Cardiac muscle cell (in vitro differentiated cells and primary cell): ENCODE data around the gene FSHB. TPM values are rescaled to one million over a fixed set of nuclear protein-coding genes. Genes with fewer than 3 reads are reported as not detected.

ENCODE experiments used
- DNase-seq, 2 donors: peaks; one replicate each; pipeline versions ENCODE4 v3.0.0 to v3.0.0-alpha.2; 2010 to 2017; ENCODE audit warnings: low read depth in 1 of 2, low spot score in 1 of 2
- H3K27ac ChIP-seq: fragments of 200-600 bp; sonication (generic); 2 replicates; pipeline ENCODE4 v1.5.1; 2016
- H3K27me3 ChIP-seq: fragments of 200-600 bp; sonication (generic); 2 replicates; pipeline ENCODE4 v1.6.0; 2016; ENCODE audit warnings: control low read depth
- H3K36me3 ChIP-seq: fragments of 200-600 bp; sonication (generic); 2 replicates; pipeline ENCODE4 v1.5.1; 2016; ENCODE audit warnings: control low read depth
- H3K4me1 ChIP-seq: fragments of 200-600 bp; sonication (generic); 2 replicates; pipeline ENCODE4 v1.8.1; 2017; ENCODE audit warnings: low read depth, mild to moderate bottlenecking, mixed run types
- H3K4me3 ChIP-seq: fragments of 200-600 bp; sonication (generic); 2 replicates; pipeline ENCODE4 v1.5.1; 2016; ENCODE audit warnings: mild to moderate bottlenecking
- H3K9me3 ChIP-seq: fragments of 200-600 bp; sonication (generic); 2 replicates; pipeline ENCODE4 v1.5.1; 2017; ENCODE audit warnings: low read depth, mild to moderate bottlenecking, control low read depth
- polyA plus RNA-seq: library from polyadenylated mRNA; unstranded; fragments of >200 nt; fragmentation: Nextera tagmentation; extraction: Ambion mirVana; gene quantifications from 2 replicates; pipeline ENCODE4 v1.2.1, GENCODE V29; 2016
- total RNA-seq: library from RNA; depleted of rRNA; stranded (reverse); fragments of >200 nt; gene quantifications from 2 replicates; pipeline ENCODE4 v1.2.3, GENCODE V29; 2016
- TF ChIP-seq, protein P1 (sequence below): IDR thresholded peaks from 2 replicates; pipeline ENCODE4 v1.5.1; 2012; ENCODE audit warnings: low read depth, mild to moderate bottlenecking, low read length

Gene FSHB
- total and polyA plus RNA-seq, 2 experiments from 2014 or later: not detected

DNA sequence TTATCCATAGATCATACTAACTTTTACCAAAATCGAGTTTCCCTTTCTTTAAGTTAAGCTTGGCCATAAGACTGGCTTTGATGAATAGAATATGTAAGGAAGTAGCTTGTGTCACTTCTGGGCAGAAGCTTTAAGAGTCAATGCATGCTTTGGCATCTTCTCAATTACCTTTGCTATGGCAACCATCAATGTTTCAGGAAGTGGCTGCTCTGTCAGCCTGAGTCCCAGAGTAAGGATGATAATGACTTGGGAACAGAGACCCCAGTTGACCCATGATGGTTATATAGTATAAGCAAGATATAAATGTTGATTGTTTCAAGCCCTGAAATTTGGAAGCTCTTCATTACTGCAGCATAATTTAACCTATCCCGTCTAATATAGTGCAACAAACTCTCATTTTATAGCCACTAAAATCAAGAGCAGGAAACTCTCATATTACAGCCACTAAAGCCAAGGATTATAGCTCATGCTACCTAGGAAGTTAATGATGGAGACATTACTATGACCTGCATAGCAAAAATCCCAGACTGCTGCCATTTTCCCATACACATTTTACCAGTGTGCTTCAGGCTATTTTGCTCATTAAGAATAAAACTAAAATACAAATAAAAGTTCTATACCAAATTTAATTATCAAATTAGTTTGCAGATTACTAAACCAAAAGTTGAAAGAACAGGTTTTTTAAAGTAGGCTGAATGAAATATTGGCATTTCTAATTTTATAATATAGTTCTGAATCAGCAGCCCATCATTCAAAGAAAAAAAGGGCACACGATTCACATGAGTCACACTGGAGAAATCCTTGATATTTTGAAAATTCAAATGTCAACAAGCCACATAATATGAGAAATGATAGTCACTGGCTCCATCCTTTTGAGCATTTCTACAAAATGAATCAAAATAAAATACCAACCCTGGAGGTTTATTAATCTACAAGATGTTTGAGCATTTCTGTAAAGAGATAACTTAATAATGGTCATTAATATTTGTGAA is 23.8 kb downstream of the FSHB start:
- Histone ChIP-seq H3K27me3 (no peaks in the 10 kb centered on the region), H3K9me3 (no peaks in the 10 kb centered on the region), H3K4me1 (no peaks in the 10 kb centered on the region), H3K27ac (no peak overlapping the region), H3K4me3 (no peak overlapping the region), H3K36me3 (no peaks in the 10 kb centered on the region)
- no peak for DNase-seq
- TF ChIP-seq, protein P1, sequence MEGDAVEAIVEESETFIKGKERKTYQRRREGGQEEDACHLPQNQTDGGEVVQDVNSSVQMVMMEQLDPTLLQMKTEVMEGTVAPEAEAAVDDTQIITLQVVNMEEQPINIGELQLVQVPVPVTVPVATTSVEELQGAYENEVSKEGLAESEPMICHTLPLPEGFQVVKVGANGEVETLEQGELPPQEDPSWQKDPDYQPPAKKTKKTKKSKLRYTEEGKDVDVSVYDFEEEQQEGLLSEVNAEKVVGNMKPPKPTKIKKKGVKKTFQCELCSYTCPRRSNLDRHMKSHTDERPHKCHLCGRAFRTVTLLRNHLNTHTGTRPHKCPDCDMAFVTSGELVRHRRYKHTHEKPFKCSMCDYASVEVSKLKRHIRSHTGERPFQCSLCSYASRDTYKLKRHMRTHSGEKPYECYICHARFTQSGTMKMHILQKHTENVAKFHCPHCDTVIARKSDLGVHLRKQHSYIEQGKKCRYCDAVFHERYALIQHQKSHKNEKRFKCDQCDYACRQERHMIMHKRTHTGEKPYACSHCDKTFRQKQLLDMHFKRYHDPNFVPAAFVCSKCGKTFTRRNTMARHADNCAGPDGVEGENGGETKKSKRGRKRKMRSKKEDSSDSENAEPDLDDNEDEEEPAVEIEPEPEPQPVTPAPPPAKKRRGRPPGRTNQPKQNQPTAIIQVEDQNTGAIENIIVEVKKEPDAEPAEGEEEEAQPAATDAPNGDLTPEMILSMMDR: no peak

DNA sequence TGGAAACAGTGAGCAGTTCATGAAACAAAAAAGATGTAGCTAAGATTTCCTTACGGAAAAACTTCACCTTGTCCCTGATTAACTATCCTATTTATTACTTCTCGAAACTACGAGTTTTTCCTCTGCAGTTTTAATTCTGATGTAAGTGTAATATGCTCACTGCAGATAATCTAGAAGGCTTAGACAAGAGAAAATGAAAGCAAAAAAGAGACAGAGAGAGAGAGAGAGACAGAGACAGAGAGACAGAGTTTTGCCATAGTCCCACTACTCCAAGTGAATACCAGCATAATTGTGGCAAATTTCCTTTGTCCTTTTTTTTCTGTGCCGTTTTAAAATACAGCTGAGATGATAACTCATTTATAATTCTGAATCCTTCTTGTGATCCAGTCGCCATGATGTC is 24.8 kb downstream of the FSHB start:
- Histone ChIP-seq H3K36me3 (no peaks in the 10 kb centered on the region), H3K27me3 (no peaks in the 10 kb centered on the region), H3K4me1 (no peaks in the 10 kb centered on the region), H3K27ac (no peak overlapping the region), H3K4me3 (no peak overlapping the region), H3K9me3 (no peaks in the 10 kb centered on the region)
- TF ChIP-seq, protein P1: no peak
- DNase-seq: no peak

DNA sequence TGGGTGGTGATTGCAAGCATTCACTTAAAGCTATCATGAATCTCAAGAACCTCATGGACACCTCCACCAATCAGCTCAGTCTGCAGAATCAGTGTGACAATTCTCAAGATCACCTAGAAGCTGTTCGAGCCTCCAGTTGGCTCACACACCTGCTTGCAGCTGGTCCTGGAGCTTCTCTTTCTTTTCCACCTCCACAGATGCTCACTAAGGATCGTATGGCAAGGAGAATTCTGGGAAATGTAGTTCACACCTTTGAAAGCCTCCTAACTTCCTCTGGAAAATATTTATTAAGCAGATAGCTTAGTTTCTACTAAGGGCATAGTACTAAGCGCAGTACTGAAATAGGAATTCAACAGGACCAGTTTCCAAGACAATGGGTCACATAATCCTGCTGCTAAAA is 26.2 kb downstream of the FSHB start:
- Histone ChIP-seq H3K4me3 (no peak overlapping the region), H3K27me3 (no peaks in the 10 kb centered on the region), H3K9me3 (no peaks in the 10 kb centered on the region), H3K36me3 (no peaks in the 10 kb centered on the region), H3K27ac (no peak overlapping the region), H3K4me1 (no peaks in the 10 kb centered on the region)
- DNase-seq: no peak
- TF ChIP-seq, protein P1: no peak

DNA sequence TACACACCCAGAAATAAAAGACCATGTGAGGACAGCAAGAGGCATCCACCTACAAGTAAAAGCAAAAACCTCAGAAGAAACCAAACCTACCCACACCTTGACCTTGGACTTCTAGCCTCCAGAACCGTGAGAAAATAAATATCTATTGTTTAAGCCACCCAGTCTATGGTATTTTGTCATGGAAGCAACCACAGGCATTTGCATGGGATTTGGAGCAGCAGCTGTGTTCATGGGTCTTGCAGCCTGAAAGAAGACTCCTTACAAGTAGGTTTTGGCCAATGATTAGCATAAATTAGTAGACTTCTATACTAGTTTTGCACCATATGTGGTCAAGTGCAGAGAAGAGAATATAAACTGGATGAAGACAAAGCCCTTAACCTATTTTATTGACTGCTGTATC is 27.9 kb downstream of the FSHB start:
- TF ChIP-seq, protein P1: no peak
- Histone ChIP-seq H3K36me3 (no peaks in the 10 kb centered on the region), H3K27me3 (no peaks in the 10 kb centered on the region), H3K9me3 (no peaks in the 10 kb centered on the region), H3K27ac (no peak overlapping the region), H3K4me3 (no peak overlapping the region), H3K4me1 (no peaks in the 10 kb centered on the region)
- DNase-seq: no peak

DNA sequence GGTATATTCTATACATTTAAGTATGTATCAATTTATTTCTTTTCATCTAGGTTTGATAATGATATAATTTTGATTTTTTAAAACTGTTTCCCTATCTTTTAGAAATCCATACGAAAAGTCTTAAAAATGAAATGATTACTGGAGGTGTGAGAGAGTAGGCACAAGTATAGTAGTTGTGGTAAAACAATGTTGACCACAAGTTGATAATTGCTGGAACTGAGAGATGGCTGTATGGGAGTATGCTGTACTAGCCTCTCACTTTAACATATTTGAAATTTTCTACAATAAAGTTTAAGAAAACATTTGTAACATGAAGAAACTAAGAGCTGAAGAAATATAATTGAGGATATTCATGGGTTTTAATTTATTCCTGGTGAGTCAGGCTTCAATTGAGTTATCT is 30.0 kb downstream of the FSHB start:
- Histone ChIP-seq H3K9me3 (no peaks in the 10 kb centered on the region), H3K4me1 (no peaks in the 10 kb centered on the region), H3K27me3 (no peaks in the 10 kb centered on the region), H3K4me3 (no peak overlapping the region), H3K27ac (no peak overlapping the region), H3K36me3 (no peaks in the 10 kb centered on the region)
- DNase-seq: no peak
- TF ChIP-seq, protein P1: no peak
